Inflammatory macrophage (primary cell): ENCODE data around the gene ANGEL1.
A peak's percentile ranks its signal among the peaks of the same experiment; 100 is the strongest.

Source experiments
- DNase-seq, 2 donors: peaks; one replicate each; pipeline ENCODE4 v3.0.0-alpha.2; 2020 to 2022

ANGEL1 gene

DNA sequence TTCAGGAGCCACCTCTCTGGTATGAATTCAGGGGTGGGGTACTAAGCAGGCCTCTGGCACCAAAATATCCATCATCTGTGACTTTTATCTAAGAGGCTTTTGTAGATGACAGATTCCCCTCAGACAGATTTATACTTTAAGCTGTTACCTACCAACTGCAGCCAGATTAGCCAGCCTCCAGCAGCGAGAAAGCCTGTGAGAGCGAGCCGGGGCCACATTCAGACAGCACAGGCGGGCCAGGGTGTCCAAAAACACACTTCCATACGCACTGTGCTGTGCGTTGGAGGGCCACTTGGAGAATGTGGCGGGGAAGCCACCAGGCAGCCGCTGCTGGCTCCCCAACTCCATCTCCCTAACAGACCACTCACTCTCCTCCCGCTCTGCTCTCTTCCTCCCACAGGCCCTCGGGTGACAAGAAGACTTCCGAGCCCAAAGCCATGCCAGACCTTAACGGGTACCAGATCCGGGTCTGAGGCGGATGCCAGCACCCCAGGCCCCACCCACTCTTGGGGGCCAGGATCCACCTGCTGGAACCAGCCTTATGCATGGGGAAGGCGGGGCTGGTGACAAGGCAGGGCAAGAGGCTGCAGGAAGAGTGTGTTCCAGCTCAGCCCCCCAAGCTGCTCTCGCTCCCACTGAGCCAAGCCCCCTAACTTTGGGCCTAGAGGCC, 34.0 kb downstream of the ANGEL1 start:
- no peak for DNase-seq

DNA sequence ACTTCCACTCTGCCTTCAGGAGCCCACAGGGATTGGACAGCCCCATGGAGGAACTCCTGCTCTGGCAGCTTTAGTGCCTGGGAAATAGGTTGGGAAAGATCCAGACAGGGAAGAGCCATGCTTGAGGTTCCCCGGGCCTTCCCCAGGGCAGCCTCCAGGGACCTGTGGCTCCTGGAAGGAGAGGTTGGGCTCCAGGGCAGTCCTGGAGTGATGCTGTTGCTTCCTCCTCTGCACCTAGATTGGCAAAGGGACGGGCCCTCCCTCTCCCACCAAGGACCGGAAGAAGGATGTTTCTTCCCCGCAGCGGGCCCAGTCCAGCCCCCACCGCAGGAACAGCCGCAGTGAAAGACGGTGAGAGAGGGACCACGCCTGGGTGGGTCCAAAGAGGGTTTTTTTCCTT, 35.0 kb downstream of the ANGEL1 start:
- DNase-seq = no peak

DNA sequence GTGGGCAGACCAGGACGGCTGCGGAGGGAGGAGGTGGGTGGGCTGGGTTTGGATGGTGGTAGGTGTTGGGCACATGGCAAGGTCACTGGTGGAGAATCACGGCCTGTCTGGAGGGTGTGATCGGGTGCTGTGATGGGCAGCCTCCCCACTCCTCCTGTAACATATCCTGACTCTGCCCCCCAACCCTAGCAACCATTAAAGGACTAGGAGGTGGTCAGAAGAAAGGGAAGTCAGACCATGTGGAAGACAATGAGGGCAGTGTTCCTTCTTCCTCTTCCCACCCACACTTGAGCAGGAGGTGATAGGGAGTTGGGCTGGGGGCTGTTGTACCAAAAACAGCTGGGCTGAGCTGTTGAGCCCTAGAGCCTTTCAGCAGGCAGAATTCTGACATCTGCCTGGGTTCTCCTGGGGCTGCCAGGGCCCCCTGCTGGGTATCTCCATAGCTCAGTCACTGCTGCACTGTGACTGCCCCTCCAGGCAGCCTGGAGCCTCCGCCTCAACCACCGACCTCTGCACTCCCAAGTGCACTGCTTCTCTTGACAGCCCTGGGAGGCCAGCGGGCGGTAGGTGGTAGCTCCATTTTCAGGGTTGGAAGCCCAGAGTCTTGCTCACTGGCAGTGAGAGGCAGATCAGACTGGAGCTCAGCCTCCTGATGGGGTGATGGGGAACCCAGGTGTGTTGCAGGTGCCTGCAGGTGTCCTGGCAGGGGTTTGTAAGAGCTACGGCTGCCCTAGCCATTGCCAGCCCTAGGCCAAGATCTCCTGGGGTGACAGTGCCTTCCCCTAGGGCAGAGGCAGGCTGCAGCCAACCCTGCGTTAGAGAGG, 36.0 kb downstream of the ANGEL1 start:
- peak; percentile 55 to 74 for DNase-seq

DNA sequence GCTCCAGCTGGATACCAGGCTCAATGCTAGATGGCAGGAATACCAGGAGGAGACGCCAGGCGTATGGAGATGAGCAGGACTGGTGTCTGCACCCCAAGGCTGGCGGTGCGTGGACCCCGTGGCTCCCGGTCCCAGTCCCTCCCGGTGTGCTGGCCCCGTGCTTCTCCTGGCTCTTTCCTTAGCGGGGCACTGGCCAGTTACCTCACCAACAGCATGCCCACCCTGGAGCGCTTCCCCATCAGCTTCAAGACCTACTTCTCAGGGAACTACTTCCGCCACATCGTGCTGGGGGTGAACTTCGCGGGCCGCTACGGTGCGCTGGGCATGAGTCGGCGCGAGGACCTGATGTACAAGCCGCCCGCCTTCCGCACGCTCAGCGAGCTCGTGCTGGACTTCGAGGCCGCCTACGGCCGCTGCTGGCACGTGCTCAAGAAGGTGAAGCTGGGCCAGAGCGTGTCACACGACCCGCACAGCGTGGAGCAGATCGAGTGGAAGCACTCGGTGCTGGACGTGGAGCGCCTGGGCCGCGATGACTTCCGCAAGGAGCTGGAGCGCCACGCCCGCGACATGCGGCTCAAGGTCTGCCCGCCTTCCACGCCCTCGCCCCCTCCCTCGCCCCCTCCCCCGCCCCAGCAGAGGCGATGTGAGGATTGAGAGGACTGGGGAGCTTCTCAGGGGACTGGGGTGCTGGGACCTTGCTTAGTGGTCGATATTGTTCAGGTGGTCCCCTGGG, 36.8 kb downstream of the ANGEL1 start:
- DNase-seq = no peak

DNA sequence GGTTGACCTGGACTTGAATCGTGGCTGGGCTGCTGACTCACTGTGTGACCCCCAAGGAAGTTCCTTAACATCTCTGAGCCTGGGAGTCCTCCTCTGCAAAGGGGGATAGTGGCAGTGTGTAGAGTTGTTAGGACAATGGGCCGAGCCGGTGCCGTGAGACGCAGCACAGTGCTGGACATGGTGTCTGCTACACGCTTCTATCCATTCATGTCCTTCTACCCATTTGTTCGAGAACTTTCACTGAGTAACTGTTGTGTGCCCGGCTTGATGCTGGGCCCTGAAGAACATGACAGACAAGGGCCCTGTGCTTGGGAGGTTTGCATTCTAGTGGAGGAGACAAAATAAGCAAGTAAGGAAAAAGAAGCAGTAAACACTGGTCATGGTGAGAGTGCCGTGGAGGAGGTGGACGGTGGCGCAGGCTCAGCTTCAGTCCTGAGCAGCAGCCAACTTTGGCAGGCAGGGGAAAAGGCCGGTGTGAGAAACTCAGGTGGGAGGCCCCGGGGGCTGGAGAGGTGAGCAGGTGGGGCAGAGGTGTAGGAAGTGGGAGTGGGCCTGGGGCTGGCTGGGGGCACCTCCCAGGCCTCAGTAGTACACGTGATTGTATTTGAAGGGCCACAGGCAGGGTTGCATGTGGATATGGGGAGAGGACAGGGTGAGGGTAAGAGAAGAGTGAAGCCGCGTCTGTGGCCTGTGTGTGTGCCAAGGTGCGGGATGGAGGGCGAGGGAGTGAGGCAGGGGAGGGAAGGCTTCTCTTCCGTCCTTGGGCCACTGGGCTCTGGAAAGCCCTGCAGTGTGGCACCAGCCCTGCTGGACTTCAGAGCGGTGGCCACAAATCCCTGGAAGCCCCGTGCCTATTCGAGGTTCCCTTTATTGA, 37.6 kb downstream of the ANGEL1 start:
- DNase-seq = no peak

DNA sequence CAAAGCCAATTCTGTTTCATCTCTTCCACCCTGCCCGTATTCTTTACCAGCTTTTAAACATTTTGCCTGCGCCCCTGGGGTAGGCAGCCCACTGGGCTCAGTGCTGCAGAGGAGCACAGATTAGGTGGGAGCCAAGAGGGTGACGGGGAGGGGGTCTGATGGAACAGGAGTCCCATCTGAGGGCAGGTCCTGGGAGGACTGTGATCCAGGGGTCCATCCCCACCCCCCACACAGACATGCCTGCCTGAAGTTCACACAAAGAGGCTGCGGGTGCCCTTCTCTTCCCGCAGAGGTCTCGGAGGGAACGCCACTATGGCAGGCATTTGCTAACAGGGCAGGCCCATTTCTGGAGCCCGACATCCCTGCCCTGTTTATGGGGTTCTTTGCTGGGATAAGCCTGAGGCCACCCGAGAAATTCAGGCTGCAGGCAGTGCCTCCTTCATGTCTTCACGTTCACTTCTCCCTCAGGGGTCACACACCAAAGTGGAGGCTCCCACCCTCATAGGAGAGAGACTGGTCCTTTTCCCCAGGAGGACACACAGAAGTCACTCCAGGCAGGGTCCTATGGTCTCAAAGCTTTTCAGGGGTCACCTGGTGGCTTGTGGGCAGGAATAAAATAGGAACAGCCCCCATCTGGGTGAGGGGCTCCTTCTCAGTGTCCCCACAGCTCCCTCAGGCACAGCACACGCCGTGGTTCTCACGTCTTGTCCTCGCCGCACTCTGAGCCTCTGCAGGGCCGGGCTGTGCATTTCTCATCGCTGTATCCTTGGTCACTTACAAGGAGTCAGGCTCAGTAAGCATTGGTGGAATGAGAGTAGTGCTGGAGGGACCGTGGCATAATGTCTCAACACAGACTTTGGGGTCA, 38.5 kb downstream of the ANGEL1 start:
- no peak for DNase-seq

DNA sequence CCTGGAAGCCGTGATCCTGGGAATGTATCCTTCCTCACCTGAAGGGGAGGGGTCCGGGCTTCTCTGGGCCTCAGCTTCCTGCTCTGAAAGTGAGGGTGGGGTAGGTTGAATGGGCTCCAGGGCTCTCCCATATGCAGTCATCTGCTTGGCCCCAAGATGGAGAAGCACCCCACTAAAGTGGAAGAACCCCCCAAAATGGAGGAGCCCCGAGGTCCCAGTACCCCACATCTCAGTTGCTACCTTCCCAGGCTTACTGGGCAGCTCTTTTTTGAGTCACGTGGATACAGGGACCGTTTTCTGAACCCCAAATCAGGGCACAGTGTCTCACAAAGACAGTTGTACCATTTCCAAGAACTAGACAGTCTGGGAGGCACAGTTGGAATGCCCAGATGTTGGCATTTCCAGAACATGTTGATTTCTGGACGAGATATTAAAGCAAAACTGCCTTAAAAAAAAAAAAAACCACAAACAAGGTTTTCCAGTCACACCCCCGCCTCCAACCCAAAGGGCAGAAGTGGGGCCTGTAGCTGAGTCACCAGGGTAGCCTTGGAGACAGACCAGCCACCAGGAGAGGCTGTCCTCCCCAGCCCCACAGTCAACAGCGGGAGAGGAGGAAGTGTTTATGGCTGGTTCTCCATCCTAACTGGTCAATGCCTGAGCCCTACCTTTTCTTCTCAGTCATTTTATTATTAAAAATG, 39.3 kb downstream of the ANGEL1 start:
- DNase-seq = peak; percentile 94 to 95

DNA sequence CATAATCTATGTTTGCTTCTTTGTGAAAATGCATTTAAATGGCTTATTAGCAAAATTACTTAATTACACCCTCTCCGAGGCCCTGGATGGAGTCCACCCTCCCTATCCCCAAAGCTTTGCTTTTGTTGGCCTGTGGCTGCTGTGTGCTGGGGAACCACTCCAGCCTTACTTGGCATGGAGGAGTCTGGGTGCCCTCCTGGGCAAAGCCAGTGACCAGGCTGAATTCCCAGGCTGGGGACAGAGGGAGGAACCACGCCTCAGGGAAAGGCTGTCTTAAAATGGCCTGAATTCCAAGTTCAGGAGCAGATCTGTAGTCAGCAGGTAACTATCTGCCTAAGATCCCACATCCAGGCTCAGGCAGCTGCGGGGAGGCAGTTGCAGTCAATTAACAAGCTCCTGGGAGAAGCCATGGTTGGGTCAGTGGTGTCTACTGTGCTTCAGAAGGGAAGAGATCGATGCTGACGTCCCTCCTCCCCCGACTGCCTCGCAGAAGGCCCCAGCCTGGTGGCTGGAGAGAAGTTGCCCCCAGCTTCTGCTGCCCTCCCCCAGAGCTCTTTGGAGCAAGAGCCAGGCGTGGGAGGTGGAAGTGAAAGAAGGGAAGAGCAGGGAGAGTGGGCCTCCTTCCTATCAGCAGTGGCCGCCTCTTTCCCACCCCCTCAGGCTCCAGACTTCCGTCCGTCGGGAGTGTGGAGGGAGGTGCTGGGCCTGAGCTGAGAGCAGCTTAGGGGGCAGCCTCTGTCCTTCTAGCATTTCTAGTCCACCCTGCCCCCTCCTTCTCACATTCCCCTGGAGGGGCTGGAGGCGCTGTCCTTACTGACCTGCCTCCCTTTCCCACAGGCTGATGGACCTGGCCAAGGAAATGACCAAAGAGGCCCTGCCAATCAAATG, 40.1 kb downstream of the ANGEL1 start:
- DNase-seq = peak; percentile 93 to 98

DNA sequence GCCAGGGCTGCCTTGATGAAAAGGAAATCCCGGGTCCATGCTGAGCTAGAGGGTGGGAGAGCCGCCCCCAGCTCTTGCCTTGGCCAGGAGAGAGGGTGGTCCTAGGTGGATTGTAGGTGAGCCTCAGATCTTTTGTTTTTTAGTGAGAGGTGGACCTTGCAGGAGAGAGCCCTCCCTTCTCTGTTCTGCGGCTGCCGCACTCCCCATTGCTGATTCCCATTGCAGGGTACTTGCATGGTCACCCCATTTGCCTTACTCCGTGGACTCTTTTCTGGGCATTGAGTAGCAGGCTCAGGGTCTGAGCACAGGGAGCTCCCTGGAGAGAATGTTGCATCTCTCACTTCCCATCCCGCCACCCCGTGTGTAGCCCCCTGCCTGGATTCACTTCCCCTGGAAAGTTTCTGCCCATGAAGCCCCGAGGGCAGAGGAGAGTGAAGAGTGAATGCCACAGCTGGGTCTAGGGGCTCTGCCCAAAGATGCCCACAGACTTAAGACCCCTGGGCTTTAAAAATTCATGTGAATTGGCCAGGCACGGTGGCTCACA, 41.2 kb downstream of the ANGEL1 start:
- DNase-seq = no peak

DNA sequence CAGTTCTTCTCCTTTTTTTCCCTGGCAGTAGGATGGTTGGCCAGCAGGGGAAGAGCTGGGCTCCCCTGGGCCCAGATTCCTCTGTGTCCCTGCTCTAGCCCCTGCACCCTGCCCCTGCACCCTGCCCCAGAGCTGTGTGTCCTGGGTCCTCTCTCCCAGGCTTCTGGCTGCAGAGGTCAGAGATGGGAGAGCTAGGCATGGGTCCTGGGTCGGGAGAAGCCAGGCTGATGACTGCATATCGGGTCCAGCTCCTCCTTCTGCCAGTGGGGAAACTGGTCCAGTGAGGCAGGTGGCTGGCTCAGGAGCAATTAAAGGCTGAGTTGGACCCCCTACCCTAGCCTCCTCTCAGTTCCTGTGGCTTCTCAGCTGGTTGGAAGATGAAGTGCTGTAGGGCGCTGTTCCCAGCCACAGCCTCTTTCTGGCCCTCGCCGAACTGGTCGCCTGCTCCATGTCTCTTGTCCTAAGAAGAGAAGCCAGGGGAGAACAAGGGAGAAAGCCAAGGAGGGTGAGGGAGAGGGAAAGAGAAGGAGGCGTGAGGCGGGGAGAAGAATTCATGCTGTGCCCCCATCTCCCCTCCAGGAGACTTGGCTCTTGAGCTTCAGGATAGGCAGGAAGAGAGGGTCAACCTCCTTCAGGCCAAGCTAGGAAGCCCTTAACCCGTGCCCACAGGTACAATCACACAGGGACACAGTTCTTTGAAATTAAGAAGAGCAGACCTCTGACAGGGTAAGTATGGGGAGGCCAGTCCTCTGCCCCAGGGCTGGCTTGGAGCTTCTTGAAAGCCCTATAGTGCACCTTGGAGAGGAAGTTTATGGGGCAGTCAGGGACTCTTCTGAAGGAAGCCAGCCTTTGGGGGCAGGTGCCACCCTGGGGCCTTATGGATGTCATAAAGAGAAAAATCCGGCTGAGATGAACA, 41.9 kb downstream of the ANGEL1 start:
- no peak for DNase-seq

DNA sequence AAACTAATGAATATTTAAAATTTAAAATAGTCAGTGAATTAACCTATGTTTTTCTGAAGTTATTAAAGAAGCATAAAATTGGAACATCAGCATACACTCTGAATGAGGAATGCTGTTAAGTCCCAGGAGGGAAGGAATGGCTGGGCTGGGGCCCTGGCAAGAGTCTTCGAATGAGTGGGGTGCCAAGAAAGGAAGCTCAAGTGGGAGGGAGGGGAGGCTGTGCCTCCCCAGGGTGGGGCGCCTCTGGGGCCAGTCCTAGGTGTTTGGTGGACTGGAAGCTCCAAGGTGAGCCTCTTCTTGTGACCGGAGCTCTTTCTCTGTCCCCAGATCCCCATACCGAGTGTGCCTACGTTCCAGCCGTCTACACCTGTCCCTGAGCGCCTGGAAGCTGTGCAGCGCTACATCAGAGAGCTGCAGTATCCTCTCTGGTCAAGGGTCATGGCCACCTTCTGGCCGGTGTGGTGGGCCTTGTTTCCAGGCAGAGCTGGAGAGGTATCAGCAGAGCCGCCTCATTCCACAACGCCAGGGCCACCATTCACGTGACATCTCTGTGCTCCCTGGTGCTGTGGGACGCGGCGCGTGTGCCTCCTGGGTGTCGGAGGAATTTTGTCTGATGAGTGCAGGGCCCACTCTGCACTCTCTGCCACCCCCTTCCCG, 42.9 kb downstream of the ANGEL1 start:
- no peak for DNase-seq

DNA sequence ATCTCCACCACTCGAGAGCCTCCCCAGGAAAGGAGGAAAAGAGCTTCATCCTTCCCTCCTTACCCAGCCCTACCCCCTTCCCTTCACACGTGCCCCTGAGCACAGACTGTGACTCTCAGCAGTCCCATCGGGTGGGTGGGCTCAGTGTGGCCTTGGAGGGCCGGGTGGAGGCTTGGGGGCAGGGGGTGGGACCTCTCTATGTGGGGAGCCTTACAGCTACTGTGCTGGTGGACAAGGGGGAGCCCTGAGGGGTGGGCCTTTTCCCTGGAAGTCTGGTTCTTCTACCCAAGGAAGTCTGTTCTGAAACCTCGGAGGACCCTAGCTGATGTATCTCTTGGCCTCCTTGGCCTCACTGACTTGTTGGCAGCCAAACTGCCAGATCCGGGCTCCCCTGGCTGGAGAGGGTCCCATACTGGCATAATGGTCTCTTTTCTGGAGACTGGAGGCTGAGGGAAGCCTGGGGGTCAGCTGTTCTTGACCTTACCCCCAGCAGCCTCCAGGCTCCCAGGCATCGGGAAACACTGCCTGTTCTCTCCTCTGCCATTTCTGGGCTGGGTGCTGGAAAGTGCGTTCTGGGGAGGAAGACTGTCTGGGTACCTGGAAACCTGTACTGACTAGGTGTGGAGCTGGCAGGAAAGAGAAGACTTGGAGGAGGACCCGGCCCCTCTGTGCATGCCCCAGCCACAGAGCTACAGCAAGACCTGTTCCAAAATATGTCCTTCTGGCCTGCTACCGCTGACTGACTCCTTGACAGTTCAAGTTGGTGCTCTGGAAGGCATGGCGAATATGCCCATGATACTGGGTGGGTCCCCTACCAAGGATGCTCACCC, 43.8 kb downstream of the ANGEL1 start:
- no peak for DNase-seq

DNA sequence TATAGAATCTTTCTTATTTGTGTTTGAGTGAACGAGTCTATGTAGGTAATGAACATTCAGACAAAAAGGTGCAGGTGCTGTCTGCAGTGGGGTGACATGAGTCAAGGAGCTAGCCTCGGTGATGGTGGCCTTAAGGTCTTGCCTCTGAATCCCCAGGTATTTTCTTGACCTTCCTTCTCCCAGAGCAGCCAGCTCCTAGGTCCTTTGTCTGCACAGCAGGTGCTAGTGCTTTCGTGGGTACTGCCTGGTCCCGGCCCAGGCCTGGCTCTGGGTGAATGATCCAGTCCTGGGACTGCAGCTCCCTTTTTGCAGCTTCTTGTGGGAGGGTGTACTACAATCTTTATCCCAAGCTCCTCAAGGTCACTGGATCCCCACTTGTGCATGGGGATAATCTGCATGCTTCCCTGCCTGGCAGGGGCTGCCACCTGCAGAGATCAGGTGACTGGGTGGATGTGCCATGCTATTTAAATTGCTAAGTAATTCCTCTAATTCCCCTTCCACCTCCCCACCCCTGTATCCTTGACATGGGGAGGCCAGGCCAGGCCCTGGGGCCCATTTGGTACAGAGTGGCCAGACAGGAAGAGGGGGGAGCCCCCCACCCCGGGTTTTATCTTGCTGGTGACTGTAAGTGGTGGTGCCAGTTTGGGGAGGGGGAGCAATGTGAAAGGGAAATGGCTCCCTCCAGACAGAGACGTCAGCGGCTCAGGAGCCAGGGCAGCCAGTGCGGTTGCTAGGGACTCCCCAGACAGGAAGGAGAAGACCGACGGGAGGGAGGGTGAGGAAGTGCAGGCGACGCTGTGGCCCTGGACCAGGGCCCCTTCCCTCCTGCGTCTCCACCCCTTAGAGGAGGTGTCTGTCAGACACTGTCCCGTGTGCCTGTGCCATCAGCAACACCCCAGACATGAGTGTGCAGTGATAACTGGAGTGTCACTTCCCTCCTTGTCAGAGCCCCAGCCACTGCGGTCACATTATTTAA, 44.7 kb downstream of the ANGEL1 start:
- peak; percentile 96 for DNase-seq

DNA sequence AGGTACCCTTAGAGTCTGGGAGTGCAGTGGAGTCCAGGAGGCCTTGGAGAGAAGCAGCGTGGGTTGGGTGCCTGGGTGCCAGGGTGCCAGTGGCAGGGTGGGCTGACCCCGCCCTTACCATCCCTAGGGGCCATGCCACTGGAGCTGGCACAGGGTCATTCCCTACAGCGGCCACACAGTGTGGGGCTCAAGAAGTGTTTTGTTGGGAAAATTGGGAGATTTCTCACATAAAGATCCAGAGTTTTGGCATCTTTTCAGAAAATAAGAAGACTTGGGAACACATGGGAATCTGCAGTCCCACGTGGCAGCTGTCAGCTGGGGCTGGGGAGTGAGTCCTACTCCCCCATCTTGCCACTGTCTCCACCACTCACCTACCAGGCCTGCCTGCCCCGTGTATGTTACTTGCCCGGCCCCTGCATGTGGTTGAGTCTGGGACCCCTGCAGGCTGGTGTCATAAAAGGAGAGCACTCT, 47.2 kb downstream of the ANGEL1 start:
- DNase-seq = no peak
